Fibroblast of skin of right biceps (primary cell): ENCODE results near the gene HSF4.
A peak's percentile ranks its signal among the peaks of the same experiment; 100 is the strongest.

Source experiments
- DNase-seq: peaks from one replicate; pipeline ENCODE4 v3.0.0-alpha.2; 2013

Gene HSF4

GRCh38 chr16:67150047-67150832 lies 14.3 kb upstream of the HSF4 start:
- DNase-seq = peak; percentile 80

GRCh38 chr16:67150833-67151396 lies 13.6 kb upstream of the HSF4 start, which contains the start of gene B3GNT9:
TSS of gene B3GNT9 (minus strand) at chr16:67150998. CDS start at chr16:67150485, 513 bp downstream.
- peak; percentile 80 for DNase-seq

GRCh38 chr16:67151431-67152097 lies 13.0 kb upstream of the HSF4 start:
- DNase-seq = no peak

GRCh38 chr16:67154578-67155294 lies 9.8 kb upstream of the HSF4 start:
- DNase-seq = no peak

GRCh38 chr16:67155295-67156142 lies 9.0 kb upstream of the HSF4 start:
- peak; percentile 66 for DNase-seq

- DNase-seq = no peak
Measured at GRCh38 chr16:67156143-67156844, 8.3 kb upstream of the HSF4 start.

- no peak for DNase-seq
Measured at GRCh38 chr16:67157106-67157748, 7.3 kb upstream of the HSF4 start.

- DNase-seq = no peak
Measured at GRCh38 chr16:67157892-67158635, 6.5 kb upstream of the HSF4 start.

- no peak for DNase-seq
Measured at GRCh38 chr16:67158637-67159600, 5.6 kb upstream of the HSF4 start.

- DNase-seq = no peak
Measured at GRCh38 chr16:67161595-67162058, 2.9 kb upstream of the HSF4 start.

- no peak for DNase-seq
Measured at GRCh38 chr16:67162506-67163163, 1.9 kb upstream of the HSF4 start.

- peak; percentile 31 for DNase-seq
Measured at GRCh38 chr16:67163164-67163998, 1.2 kb upstream of the HSF4 start.

GRCh38 chr16:67163999-67164558 lies 466 bp upstream of the HSF4 start:
- no peak for DNase-seq

- DNase-seq = no peak
Measured at GRCh38 chr16:67165121-67166078, 855 bp downstream of the HSF4 start.

GRCh38 chr16:67166110-67166547 lies 1.6 kb downstream of the HSF4 start:
- no peak for DNase-seq
